DND-41 (cell line): ENCODE results near the gene NKAIN4.

Experiments
- ATAC-seq: fragments of 200-7000 bp; cut with Tn5 transposase; 3 replicates; pipeline ENCODE4 v1.9.1; 2021; ENCODE audit warnings: low read depth; ENCODE audit not compliant: insufficient read depth
- DNase-seq: peaks from one replicate; pipeline ENCODE4 v3.0.0-alpha.2; 2020
- H2AFZ ChIP-seq: 2 replicates; pipeline ENCODE4 v1.6.0; 2012; ENCODE audit warnings: low read depth, low read length
- H3K27ac ChIP-seq: 2 replicates; pipeline ENCODE4 v1.5.1; 2012; ENCODE audit warnings: low read length, inconsistent platforms
- H3K27me3 ChIP-seq: fragments of 200-600 bp; sonication (generic); 2 replicates; pipeline ENCODE4 v1.6.0; 2012; ENCODE audit warnings: low read length, mild to moderate bottlenecking, inconsistent platforms; ENCODE audit not compliant: insufficient read depth, poor library complexity
- H3K36me3 ChIP-seq: 2 replicates; pipeline ENCODE4 v1.5.1; 2012; ENCODE audit warnings: low read length, inconsistent platforms; ENCODE audit not compliant: insufficient read depth
- H3K4me1 ChIP-seq: 2 replicates; pipeline ENCODE4 v1.5.1; 2012; ENCODE audit warnings: mild to moderate bottlenecking, low read length; ENCODE audit not compliant: insufficient read depth
- H3K4me2 ChIP-seq: 2 replicates; pipeline ENCODE4 v1.6.0; 2012; ENCODE audit warnings: mild to moderate bottlenecking, moderate library complexity, low read length, inconsistent platforms; ENCODE audit not compliant: insufficient read depth
- H3K4me3 ChIP-seq, 2 experiments: fragments of 200-600 bp in 1 of 2; shearing (Covaris generic) in 1 of 2; 2 replicates each; pipeline ENCODE4 v1.5.1; 2012 to 2016; ENCODE audit warnings: inconsistent platforms in 2 of 2, low read length in 2 of 2, mild to moderate bottlenecking in 2 of 2, low read depth in 1 of 2, moderate library complexity in 1 of 2
- H3K79me2 ChIP-seq: 2 replicates; pipeline ENCODE4 v1.6.0; 2012; ENCODE audit warnings: low read length, inconsistent platforms; ENCODE audit not compliant: insufficient read depth
- H3K9ac ChIP-seq: 2 replicates; pipeline ENCODE4 v1.6.0; 2012; ENCODE audit warnings: low read depth, mild to moderate bottlenecking, inconsistent platforms, low read length, moderate library complexity
- H3K9me3 ChIP-seq: 2 replicates; pipeline ENCODE4 v1.5.1; 2012; ENCODE audit warnings: low read length, moderate library complexity, mild to moderate bottlenecking, inconsistent platforms; ENCODE audit not compliant: insufficient read depth, severe bottlenecking
- H4K20me1 ChIP-seq: 2 replicates; pipeline ENCODE4 v1.6.0; 2012; ENCODE audit warnings: low read length; ENCODE audit not compliant: insufficient read depth
- CTCF ChIP-seq: IDR thresholded peaks from 2 replicates; pipeline ENCODE4 v1.5.1; 2012; ENCODE audit warnings: borderline replicate concordance, low read length, moderate library complexity, mild to moderate bottlenecking; ENCODE audit not compliant: poor library complexity, severe bottlenecking; ENCODE audit errors: extremely low read depth
- EZH2 ChIP-seq: IDR thresholded peaks from 3 replicates; pipeline ENCODE4 v1.6.1; 2012; ENCODE audit warnings: borderline replicate concordance, low read depth, mild to moderate bottlenecking, moderate library complexity, low read length, inconsistent platforms; ENCODE audit not compliant: severe bottlenecking

The NKAIN4 gene

DNA sequence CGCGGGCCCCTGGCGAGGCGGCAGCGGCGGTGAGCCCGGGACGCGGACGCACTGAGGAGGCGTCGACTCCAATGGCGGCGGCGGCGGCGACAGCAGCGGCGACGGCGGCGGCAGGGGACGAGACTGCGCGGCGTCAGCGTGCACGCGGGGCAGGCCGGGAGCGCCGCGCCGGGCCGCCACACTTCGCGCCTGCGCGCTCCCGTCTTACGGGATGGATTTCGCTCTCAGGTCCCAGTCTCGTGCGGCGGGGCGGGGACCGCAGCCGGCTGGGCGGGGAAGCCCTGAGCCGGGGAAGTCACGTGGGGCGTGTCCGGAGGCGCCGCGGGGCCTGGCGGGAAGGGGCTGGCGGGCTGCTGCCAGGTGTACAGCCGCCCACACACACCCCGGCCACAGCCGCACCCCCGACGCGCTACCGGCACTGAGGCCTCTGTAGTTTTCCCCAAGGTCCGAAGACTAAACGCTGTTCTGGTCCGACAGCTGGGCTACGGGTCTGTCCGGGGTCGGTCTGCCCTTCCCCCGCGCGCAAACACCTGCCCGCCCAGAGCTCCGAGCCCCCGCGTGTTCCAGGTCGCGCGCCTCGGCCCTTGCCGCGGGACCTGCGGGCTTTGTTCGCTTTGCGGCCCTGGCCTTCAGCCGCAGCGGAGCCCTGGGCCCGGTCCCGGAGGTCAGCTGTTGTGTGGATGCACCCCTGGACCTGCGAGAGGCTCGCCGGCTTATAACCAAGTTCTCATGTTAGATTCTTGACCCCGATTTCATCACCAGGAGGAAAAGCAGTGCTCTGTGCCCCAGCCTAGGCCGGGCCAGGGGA is 38.0 kb downstream of the NKAIN4 start, which contains the start of gene YTHDF1:
YTHDF1 (minus strand) TSS at position 91 of the 808 bp plus-strand sequence. CDS start 239 bp downstream, outside the sequence.
- Histone ChIP-seq H3K4me2 (peak within 1 kb of the TSS; percentile 86), H3K9me3 (no peaks in the 10 kb centered on the region), H3K27me3 (peaks cover 11% of the 10 kb centered on the region), H2AFZ (peak within 1 kb of the TSS; percentile 78), H3K4me1 (peaks cover 50% of the 10 kb centered on the region), H3K9ac (peak within 1 kb of the TSS; percentile 94), H4K20me1 (peaks cover 43% of the 10 kb centered on the region), H3K4me3 (peak within 1 kb of the TSS; percentile 59 to 84), H3K79me2 (peaks cover 46% of the 10 kb centered on the region), H3K36me3 (peaks cover 42% of the 10 kb centered on the region), H3K27ac (peak within 1 kb of the TSS; percentile 63)
- TF ChIP-seq EZH2, result no peak
- TF ChIP-seq CTCF, result no peak
- peak; percentile 98 for DNase-seq
- peak; percentile 91 for ATAC-seq

GRCh38 chr20:63215101-63216040 is 38.9 kb downstream of the NKAIN4 start:
- Histone ChIP-seq H3K27me3 (peaks cover 7% of the 10 kb centered on the region), H3K36me3 (peaks cover 50% of the 10 kb centered on the region), H3K4me2 (peak overlapping the region; percentile 86), H2AFZ (peak overlapping the region; percentile 56), H3K9me3 (no peaks in the 10 kb centered on the region), H3K9ac (peak overlapping the region; percentile 94), H3K4me3 (peak overlapping the region; percentile 59 to 84), H3K27ac (peak overlapping the region; percentile 58), H4K20me1 (peaks cover 52% of the 10 kb centered on the region), H3K4me1 (peaks cover 50% of the 10 kb centered on the region), H3K79me2 (peaks cover 55% of the 10 kb centered on the region)
- DNase-seq (peak; percentile 40), ATAC-seq (peak; percentile 12; the same call in 1 of the 3 replicates)
- no peak for TF ChIP-seq EZH2
- peak; percentile 61 for TF ChIP-seq CTCF

GRCh38 chr20:63214514-63214913 is 39.7 kb downstream of the NKAIN4 start:
- H3K27ac ChIP-seq, result peak overlapping the region; percentile 58; the same call in 1 of the 2 replicates
- peaks cover 59% of the 10 kb centered on the region for H3K36me3 ChIP-seq
- H3K4me1 ChIP-seq, result peaks cover 57% of the 10 kb centered on the region
- H3K9me3 ChIP-seq, result no peaks in the 10 kb centered on the region
- peak overlapping the region; percentile 94 for H3K9ac ChIP-seq
- H4K20me1 ChIP-seq, result peaks cover 60% of the 10 kb centered on the region
- H3K4me2 ChIP-seq, result peak overlapping the region; percentile 86
- H3K4me3 ChIP-seq, result peak overlapping the region; percentile 59 to 84; a peak in 3 of 4 replicates
- TF ChIP-seq CTCF (no peak), EZH2 (no peak)
- DNase-seq (no peak), ATAC-seq (no peak)
- H2AFZ ChIP-seq, result no peak overlapping the region
- H3K27me3 ChIP-seq, result peaks cover under 1% of the 10 kb centered on the region
- peaks cover 63% of the 10 kb centered on the region for H3K79me2 ChIP-seq
